GM18499 (cell line): ENCODE measurements around the gene MLX.
"Not testable (repeated sequence)": the region's sequence is repeated elsewhere in the genome, so short reads cannot be mapped to it uniquely, and the experiment has no call there.

Source experiments
- ATAC-seq: cut with Tn5 transposase; IDR thresholded peaks from one replicate; pipeline ENCODE4 v1.9.1; 2021; ENCODE audit warnings: moderate number of reproducible peaks; ENCODE audit not compliant: insufficient read depth, unreplicated experiment

Gene MLX

DNA sequence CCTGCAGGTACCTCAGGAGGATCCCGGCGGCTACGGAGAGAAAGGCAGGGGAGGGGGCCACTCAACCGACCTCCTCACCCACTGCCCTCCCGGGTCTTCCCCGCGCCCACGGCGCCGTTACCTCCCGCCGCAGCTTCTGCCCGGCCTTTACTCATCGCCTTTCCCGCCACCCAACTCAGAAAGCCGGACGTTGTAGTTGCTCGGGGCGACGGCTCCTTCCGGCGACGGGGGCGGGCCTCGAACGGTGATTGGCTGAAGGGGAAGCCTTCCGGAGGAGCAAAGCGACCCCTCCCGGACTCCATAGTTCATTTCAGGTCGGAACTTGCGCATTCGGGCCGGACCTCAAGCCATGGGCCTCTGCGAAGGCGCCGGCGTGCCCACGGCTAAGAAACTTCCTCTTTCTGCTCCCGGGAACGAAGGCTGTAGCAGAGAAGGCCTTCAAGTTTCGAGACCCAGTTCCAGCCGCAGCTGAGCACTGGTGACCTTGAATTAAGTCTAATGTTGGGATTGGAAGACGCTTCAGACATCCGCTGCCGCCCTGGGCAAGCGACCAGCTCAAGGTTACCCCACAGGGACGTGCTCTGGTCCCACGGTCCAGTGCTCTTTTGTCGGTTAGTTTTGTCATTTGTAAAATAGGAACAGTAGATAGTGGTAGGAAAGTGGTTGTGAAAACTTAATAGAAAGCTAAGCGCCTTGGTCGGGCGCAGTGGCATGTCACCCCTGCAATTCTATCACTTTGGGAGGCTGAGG is 10.8 kb downstream of the MLX start, which contains the start of gene PSMC3IP:
Gene PSMC3IP, minus strand, starts transcription at position 198 of the 750 bp plus-strand sequence. Its CDS starts 43 bp downstream, at position 155.
- ATAC-seq: peak; percentile 45

- ATAC-seq: no peak
Measured at GRCh38 chr17:42578282-42578869, 11.5 kb downstream of the MLX start.

- ATAC-seq: no peak
Measured at GRCh38 chr17:42579794-42580551, 13.1 kb downstream of the MLX start.

GRCh38 chr17:42581744-42582270 is 14.9 kb downstream of the MLX start:
- no peak for ATAC-seq

DNA sequence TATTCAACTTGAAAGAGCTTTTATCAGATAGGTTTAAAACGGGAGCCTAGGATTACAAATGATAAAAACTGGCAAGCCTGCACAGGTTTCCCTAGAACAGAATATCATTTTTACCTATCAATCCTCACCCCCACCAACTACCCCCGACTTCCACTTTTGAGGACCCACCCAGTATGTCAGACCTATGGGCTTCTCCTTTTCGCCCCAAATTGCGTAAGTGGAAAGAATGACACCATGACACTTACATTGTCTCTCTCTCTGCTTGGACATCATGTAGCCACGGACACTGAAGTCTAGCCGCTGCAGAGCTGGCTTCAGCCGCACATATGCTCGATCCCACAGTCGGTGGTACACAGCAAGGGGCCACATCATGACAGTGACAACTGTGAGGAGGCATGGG is 18.0 kb downstream of the MLX start:
- ATAC-seq: no peak

DNA sequence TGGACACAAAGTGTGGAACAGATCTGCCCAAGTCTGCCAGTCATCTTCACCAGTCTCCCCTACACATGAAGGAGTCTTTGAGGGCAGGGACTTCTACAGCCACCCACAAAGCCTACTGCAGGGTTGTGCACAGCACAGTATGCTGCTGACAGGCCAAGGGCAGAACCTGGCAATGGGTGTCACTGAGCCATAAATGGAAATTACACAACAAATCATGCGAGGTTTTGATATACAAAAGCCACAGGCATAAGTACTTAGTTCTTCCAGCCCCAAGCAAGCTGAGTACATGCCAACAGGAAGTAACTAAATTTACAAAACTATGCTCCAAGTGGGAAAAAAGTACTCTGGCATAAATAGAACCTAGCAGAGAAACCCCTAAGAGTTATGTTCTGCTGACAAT is 18.5 kb downstream of the MLX start:
- ATAC-seq: no peak

GRCh38 chr17:42586514-42587230 is 19.8 kb downstream of the MLX start:
- no peak for ATAC-seq

- no peak for ATAC-seq
Measured at GRCh38 chr17:42590886-42591285, 24.0 kb downstream of the MLX start.

DNA sequence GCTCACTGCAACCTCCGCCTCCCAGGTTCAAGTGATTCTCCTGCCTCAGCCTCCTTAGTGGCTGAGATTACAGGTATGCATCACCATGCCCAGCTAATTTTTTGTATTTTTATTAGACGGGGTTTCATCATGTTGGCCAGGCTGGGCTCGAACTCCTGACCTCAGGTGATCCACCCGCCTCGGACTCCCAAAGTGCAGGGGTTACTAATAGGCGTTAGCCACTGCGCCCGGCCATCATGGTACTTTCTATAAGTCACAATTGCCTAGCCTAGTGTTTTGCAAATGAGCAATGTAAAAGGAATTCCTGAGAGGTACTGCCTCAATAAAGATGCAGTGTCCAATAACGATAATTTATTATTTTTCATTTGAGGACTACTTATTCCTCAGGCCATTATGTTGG is 24.5 kb downstream of the MLX start:
- no peak for ATAC-seq

DNA sequence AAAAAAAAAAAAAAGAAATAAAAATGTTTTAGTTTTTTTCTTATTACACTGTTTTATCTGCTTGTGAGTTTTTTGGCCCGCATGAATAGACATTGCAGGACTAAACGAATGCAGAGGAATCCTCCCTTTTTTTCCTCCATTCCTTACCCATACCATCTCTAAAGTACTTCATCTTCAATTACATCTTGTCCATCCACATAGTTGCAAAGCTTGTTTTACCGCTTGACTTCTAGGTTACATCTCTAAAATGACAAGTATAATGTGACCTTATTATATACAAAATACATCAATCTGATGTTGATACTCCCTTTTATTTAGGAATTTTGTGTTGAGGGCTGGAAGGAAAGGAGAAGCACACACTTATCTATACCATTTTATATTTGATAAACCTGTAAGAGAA is 29.5 kb downstream of the MLX start:
- no peak for ATAC-seq

DNA sequence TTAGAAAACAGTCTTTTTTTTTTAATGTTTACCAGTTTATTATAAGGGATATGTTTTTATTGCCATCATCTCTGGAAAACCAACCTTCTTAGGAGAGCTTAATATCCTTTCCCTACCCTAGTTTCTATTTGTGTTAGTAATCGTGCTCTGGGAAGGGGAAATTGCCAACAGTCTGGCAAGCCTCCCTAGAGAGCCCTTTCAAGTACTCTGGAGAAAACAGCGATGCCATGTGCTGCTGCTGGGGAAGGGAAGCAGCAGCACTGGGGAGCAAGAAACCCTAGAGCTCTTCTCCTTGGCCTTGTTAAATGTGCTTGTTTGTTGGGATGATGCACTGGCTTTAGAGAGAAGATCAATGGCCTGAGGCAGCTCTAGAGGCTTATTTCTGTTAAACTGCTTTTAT is 32.0 kb downstream of the MLX start:
- ATAC-seq: no peak

DNA sequence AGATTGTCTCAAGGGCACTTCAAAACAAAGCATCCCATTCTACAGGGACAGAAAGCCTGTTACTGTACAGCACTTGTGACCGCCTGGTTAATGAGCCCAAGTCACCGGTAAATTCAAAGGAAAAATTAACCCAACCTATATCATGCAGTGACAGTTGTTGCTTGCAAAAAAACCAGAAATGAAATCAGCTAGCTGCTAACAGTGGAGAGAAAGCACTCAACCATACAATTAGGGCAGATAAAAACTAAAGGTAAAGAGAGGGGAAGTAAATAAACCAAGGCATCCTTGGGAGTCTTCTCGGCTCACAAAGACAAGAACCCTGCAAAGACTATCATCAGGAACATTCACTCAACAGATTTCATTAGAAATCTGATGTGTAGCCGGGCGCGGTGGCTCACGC is 36.4 kb downstream of the MLX start:
- ATAC-seq: no peak

DNA sequence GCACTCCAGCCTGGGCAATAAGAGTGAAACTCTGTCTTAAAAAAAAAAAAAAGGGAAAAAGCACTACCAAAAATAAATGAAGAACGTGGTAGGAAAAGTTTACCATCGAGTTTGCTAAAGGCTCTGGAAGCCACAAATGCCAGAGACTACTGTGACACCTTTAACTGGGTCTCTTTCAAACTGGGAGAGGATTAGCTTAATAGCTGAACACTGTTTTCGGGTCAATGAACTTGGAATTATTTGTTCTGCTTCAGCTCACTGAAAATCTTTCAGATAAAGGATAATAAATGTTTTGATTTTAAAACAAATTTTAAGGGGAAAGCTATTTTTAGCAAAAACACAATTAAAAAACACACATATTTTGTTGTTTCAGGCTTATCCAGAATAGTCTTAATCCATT is 40.9 kb downstream of the MLX start:
- no peak for ATAC-seq

GRCh38 chr17:42608305-42609181 is 41.6 kb downstream of the MLX start:
- ATAC-seq: no peak

DNA sequence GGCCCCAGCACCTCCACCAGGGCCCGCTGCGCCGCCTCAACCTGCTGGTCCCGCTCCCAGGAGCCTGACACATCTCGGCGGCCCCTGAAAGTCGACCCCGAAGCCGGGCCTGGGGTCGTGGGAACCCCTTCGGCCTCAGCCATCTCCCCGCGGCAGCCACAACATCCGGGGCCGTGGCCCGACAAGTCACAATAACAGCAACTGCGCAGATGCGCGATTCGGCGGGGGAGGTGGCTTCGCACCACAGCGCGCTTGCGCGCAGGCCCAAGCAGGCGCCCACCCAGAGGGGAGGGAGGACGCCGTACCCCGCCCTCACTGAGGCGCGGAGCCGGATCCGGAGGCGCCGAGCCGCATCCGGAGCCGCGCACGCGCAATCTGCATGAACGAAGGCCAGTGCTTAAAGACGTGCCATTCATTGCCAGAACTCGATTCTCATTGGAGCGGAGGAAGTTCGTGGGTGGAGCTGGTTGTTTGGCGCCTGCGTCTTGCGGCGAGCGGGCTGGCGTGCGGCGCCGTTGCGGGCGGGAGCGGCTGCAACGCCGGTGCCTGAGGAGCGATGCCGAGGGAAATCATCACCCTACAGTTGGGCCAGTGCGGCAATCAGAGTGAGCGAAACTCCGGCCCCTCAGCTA is 42.4 kb downstream of the MLX start, which contains the start of the genes RETREG3 and TUBG1:
Gene RETREG3, minus strand, starts transcription at position 193 of the 632 bp plus-strand sequence. Its CDS starts 50 bp downstream, at position 143.
Gene TUBG1, plus strand, starts transcription at position 502 of the 632 bp plus-strand sequence. Its CDS starts 55 bp downstream, at position 557.
- ATAC-seq: peak; percentile 67

GRCh38 chr17:42609814-42610801 is 43.2 kb downstream of the MLX start:
- not testable (repeated sequence) for ATAC-seq

GRCh38 chr17:42612013-42612412 is 45.1 kb downstream of the MLX start:
- ATAC-seq: no peak
